B cell (primary cell): ENCODE data around the gene WDR90. TPM values are rescaled to one million over a fixed set of nuclear protein-coding genes. Genes with fewer than 3 reads are reported as not detected.

ENCODE experiments used
- ATAC-seq: fragments of 200-7000 bp; cut with Tn5 transposase; one replicate; pipeline ENCODE4 v1.10.0; 2021; ENCODE audit warnings: low read depth, mild to moderate bottlenecking, moderate number of reproducible peaks, moderate library complexity
- CTCF ChIA-PET: fragments of 350-600 bp; sonication (Branson Sonifier 250); formaldehyde crosslinking; loops from one replicate; lab custom pipeline; 2021; ENCODE audit warnings: antibody characterized with exemption, inconsistent platforms; lab: Charles Lee
- POLR2A ChIA-PET: fragments of 350-600 bp; sonication (Branson Sonifier 250); formaldehyde crosslinking; loops from one replicate; lab custom pipeline; 2021; ENCODE audit warnings: antibody characterized with exemption; lab: Charles Lee
- DNase-seq: peaks from one replicate; pipeline ENCODE4 v3.0.0; 2013
- H2AFZ ChIP-seq: 2 replicates; pipeline ENCODE4 v1.6.1; 2012; ENCODE audit warnings: mild to moderate bottlenecking, low read depth, low read length; ENCODE audit not compliant: insufficient read depth, poor library complexity, severe bottlenecking
- H3K27ac ChIP-seq, 2 donors: 1 replicate in 1 of 2; 2 replicates in 1 of 2; pipeline ENCODE4 v1.5.1; 2012 to 2013; ENCODE audit warnings: low read length in 2 of 2, mild to moderate bottlenecking in 2 of 2, moderate library complexity in 1 of 2
- H3K27me3 ChIP-seq, 4 experiments: fragments of 200-600 bp in 1 of 4; sonication (generic) in 1 of 4; replicated peaks in 1 of 4; 1 replicate in 2 of 4; 2 replicates in 2 of 4; pipeline versions ENCODE4 v1.6.1 to v1.7.0; 2013 to 2016; ENCODE audit warnings: low read length in 3 of 4, mild to moderate bottlenecking in 2 of 4, mixed read lengths in 1 of 4, moderate library complexity in 1 of 4; ENCODE audit not compliant: insufficient read depth in 4 of 4, control insufficient read depth in 3 of 4; ENCODE audit errors: control extremely low read depth in 1 of 4
- H3K36me3 ChIP-seq, 2 experiments: replicated peaks in 1 of 2; 1 replicate in 1 of 2; 2 replicates in 1 of 2; pipeline versions ENCODE4 v1.6.1 to v1.7.1; 2013; ENCODE audit warnings: low read length in 1 of 2; ENCODE audit not compliant: insufficient read depth in 2 of 2, control insufficient read depth in 1 of 2; ENCODE audit errors: control extremely low read depth in 1 of 2, extremely low read depth in 1 of 2
- H3K4me1 ChIP-seq, 2 donors: fragments of 200-600 bp in 1 of 2; sonication (generic) in 1 of 2; 1 replicate in 1 of 2; 2 replicates in 1 of 2; pipeline versions ENCODE4 v1.5.1 to v1.6.1; 2013 to 2017; ENCODE audit warnings: low read length in 2 of 2; ENCODE audit not compliant: control insufficient read depth in 2 of 2, insufficient read depth in 2 of 2
- H3K4me2 ChIP-seq: replicated peaks from 2 replicates; pipeline ENCODE3; 2012; ENCODE audit warnings: mild to moderate bottlenecking, low read depth, low read length; ENCODE audit not compliant: poor library complexity, severe bottlenecking
- H3K4me3 ChIP-seq, 5 experiments: fragments of 200-600 bp in 1 of 5; sonication (generic) in 1 of 5; 1 replicate in 3 of 5; 2 replicates in 2 of 5; pipeline versions ENCODE4 v1.5.1 to v1.7.0; 2011 to 2016; ENCODE audit warnings: low read length in 4 of 5, mild to moderate bottlenecking in 4 of 5, low read depth in 2 of 5, control low read depth in 1 of 5, moderate library complexity in 1 of 5; ENCODE audit not compliant: insufficient read depth in 1 of 5; ENCODE audit errors: control extremely low read depth in 1 of 5, extremely low read depth in 1 of 5
- H3K79me2 ChIP-seq: fragments of 200-600 bp; sonication (generic); one replicate; pipeline ENCODE4 v1.6.0; 2016; ENCODE audit warnings: low read length; ENCODE audit not compliant: control insufficient read depth, insufficient read depth
- H3K9ac ChIP-seq: fragments of 200-600 bp; sonication (generic); 2 replicates; pipeline ENCODE4 v1.6.1; 2017; ENCODE audit warnings: mild to moderate bottlenecking, low read length, moderate library complexity
- H3K9me3 ChIP-seq, 3 donors: one replicate each; pipeline versions ENCODE4 v1.6.1 to v1.7.1; 2013; ENCODE audit warnings: low read length in 2 of 3; ENCODE audit not compliant: control insufficient read depth in 2 of 3, insufficient read depth in 1 of 3; ENCODE audit errors: control extremely low read depth in 1 of 3
- H4K20me1 ChIP-seq: 2 replicates; pipeline ENCODE4 v1.6.0; 2012; ENCODE audit warnings: mild to moderate bottlenecking, low read length; ENCODE audit not compliant: insufficient read depth, control insufficient read depth, poor library complexity, severe bottlenecking
- H3K27ac Mint-ChIP-seq: one replicate; pipeline ENCODE4 v1.8.0; 2021; ENCODE audit warnings: mixed read lengths
- H3K27me3 Mint-ChIP-seq: one replicate; pipeline ENCODE4 v1.8.0; 2021; ENCODE audit warnings: mixed read lengths
- H3K4me1 Mint-ChIP-seq: one replicate; pipeline ENCODE4 v1.8.0; 2021; ENCODE audit warnings: mixed read lengths
- H3K4me3 Mint-ChIP-seq: one replicate; pipeline ENCODE4 v1.8.0; 2021; ENCODE audit warnings: mixed read lengths
- H3K9me3 Mint-ChIP-seq: one replicate; pipeline ENCODE4 v1.8.0; 2022; ENCODE audit warnings: mixed read lengths; ENCODE audit not compliant: insufficient read depth
- CTCF ChIP-seq: fragments of 200-600 bp; IDR thresholded peaks from one replicate; pipeline ENCODE4 v1.8.0; 2022; ENCODE audit warnings: antibody characterized with exemption, mild to moderate bottlenecking
- EZH2 ChIP-seq: IDR thresholded peaks from 2 replicates; pipeline ENCODE4 v1.6.1; 2012; ENCODE audit warnings: borderline replicate concordance, low read depth, mild to moderate bottlenecking, moderate library complexity, low read length; ENCODE audit not compliant: insufficient read depth, poor library complexity, severe bottlenecking
- WGBS: methylation state at CpG from one replicate; pipeline ENCODE4 v1.1.5; 2013; ENCODE audit warnings: missing lambda C conversion rate; ENCODE audit not compliant: insufficient coverage; 5-methylcytosine and 5-hydroxymethylcytosine counted together
- intact Hi-C: fragments of 100-400 bp; cut with micrococcal nuclease; formaldehyde crosslinking; loops from one replicate; pipeline ENCODE4 v1.10.0; 2022
- polyA plus RNA-seq: library from polyadenylated mRNA; depleted of rRNA; stranded (reverse); fragments of >200 nt; gene quantifications from 2 replicates; pipeline ENCODE4 v1.2.3, GENCODE V29; 2012
- total RNA-seq, 2 donors: library from RNA; stranded (reverse); fragments of 120-200 nt in 1 of 2; gene quantifications; 1 replicate in 1 of 2; 2 replicates in 1 of 2; pipeline versions ENCODE4 v1.2.3 to v1.2.4, GENCODE V29; 2013 to 2022

Gene WDR90
- total and polyA plus RNA-seq, 2 donors (not counting 1 experiment from before 2014, with no cell fraction given), result 23.1 to 34.7 TPM

GRCh38 chr16:684961-685696 is 36.0 kb downstream of the WDR90 start:
- 96% methylated on average over 61 of the region's 61 CpGs for WGBS
- ATAC-seq, result no peak
- H3K9me3 Mint-ChIP-seq, result no peaks in the 10 kb centered on the region
- Histone ChIP-seq H3K4me2 (peak overlapping the region; percentile 97), H3K27me3 (no peaks in the 10 kb centered on the region), H4K20me1 (peaks cover 35% of the 10 kb centered on the region), H3K4me3 (no peak overlapping the region), H3K36me3 (peaks cover 0 to 27% of the 10 kb centered on the region in 2 experiments), H3K9me3 (no peaks in the 10 kb centered on the region), H3K27ac (peak overlapping the region in 1 of 2 donors; percentile 89), H3K79me2 (peaks cover 50% of the 10 kb centered on the region), H3K9ac (no peak overlapping the region), H2AFZ (no peak overlapping the region), H3K4me1 (peaks cover 37 to 51% of the 10 kb centered on the region in 2 donors)
- CTCF ChIA-PET, result no interaction called here
- no peak for TF ChIP-seq EZH2
- no peak for TF ChIP-seq CTCF
- DNase-seq, result no peak
- H3K27ac Mint-ChIP-seq, result no peak overlapping the region
- POLR2A ChIA-PET, result no interaction called here
- H3K27me3 Mint-ChIP-seq, result no peaks in the 10 kb centered on the region
- no peak overlapping the region for H3K4me3 Mint-ChIP-seq
- peaks cover 36% of the 10 kb centered on the region for H3K4me1 Mint-ChIP-seq
- intact Hi-C loops, result loop anchor here (1.0 to 5.0 kb wide), 6 partner anchors 16 to 56 kb away; partner anchors contain the start of genes ANTKMT, CIAO3, MCRIP2 and RHOT2

- Mint-ChIP-seq H3K4me1 (peaks cover 38% of the 10 kb centered on the region), H3K4me3 (peak overlapping the region; percentile 39), H3K27me3 (no peaks in the 10 kb centered on the region), H3K9me3 (no peaks in the 10 kb centered on the region), H3K27ac (peak overlapping the region; percentile 26)
- peaks cover 0 to 7% (median 0%) of the 10 kb centered on the region in 3 donors for H3K9me3 ChIP-seq
- no peak overlapping the region for H2AFZ ChIP-seq
- no peak for ATAC-seq
- peaks cover 0 to 27% of the 10 kb centered on the region in 2 experiments for H3K36me3 ChIP-seq
- peaks cover 47% of the 10 kb centered on the region for H3K79me2 ChIP-seq
- intact Hi-C loops, result loop anchor here (2.0 kb wide), 3 partner anchors 17 to 55 kb away; partner anchors contain the start of genes CIAO3 and RHOT2
- TF ChIP-seq CTCF, result no peak
- no peak for TF ChIP-seq EZH2
- 80% methylated on average over 10 of the region's 10 CpGs for WGBS
- peaks cover 31% of the 10 kb centered on the region for H4K20me1 ChIP-seq
- H3K4me1 ChIP-seq, result peaks cover 34 to 54% of the 10 kb centered on the region in 2 donors
- H3K27ac ChIP-seq, result no peak overlapping the region
- no peak overlapping the region for H3K4me2 ChIP-seq
- no peaks in the 10 kb centered on the region for H3K27me3 ChIP-seq
- ChIA-PET CTCF (no interaction called here), POLR2A (no interaction called here)
- no peak overlapping the region for H3K9ac ChIP-seq
- DNase-seq, result no peak
- no peak overlapping the region for H3K4me3 ChIP-seq
These were observed 36.8 kb downstream of the WDR90 start for GRCh38 chr16:685967-686366.
